Activated CD4-positive, alpha-beta T cell treated with anti-CD3 and anti-CD28 coated beads, Interleukin-2, amount 10 ng/mL, durations not matched to agents 24 days and 14 days (primary cell): ENCODE measurements around the gene CALML6. TPM values are rescaled to one million over a fixed set of nuclear protein-coding genes. Genes with fewer than 3 reads are reported as not detected.

Source experiments
- DNase-seq: peaks from one replicate; pipeline ENCODE4 v3.0.0; 2022
- H3K27ac Mint-ChIP-seq: one replicate; pipeline ENCODE4 v1.8.0; 2022; ENCODE audit warnings: mild to moderate bottlenecking, mixed read lengths
- H3K27me3 Mint-ChIP-seq: one replicate; pipeline ENCODE4 v1.8.0; 2022; ENCODE audit warnings: mixed read lengths
- H3K36me3 Mint-ChIP-seq: one replicate; pipeline ENCODE4 v1.8.0; 2022; ENCODE audit warnings: low read depth, mild to moderate bottlenecking, mixed read lengths
- H3K4me1 Mint-ChIP-seq: one replicate; pipeline ENCODE4 v1.8.0; 2021; ENCODE audit warnings: mixed read lengths
- H3K4me3 Mint-ChIP-seq: one replicate; pipeline ENCODE4 v1.8.0; 2022; ENCODE audit warnings: mild to moderate bottlenecking, moderate library complexity, mixed read lengths
- H3K9me3 Mint-ChIP-seq: one replicate; pipeline ENCODE4 v1.8.0; 2021; ENCODE audit warnings: mixed read lengths
- intact Hi-C: fragments of 100-400 bp; cut with micrococcal nuclease; formaldehyde crosslinking; loops from one replicate; pipeline ENCODE4 v1.15.1; 2023
- total RNA-seq: library from RNA; stranded (reverse); gene quantifications from 2 replicates; pipeline ENCODE4 v1.2.3, GENCODE V29; 2022

Gene CALML6
- total RNA-seq, result 0.59 TPM in 1 of 2 replicates, not detected in the other

GRCh38 chr1:1914971-1915692 lies at the start of gene CALML6:
Gene CALML6 (plus strand): TSS chr1:1915260. CDS start chr1:1915281, 21 bp downstream.
- DNase-seq, result no peak
- Mint-ChIP-seq H3K4me3 (no peak within 1 kb of the TSS), H3K27ac (no peak within 1 kb of the TSS), H3K36me3 (no peaks in the 10 kb centered on the region), H3K27me3 (peaks cover 5% of the 10 kb centered on the region), H3K9me3 (no peaks in the 10 kb centered on the region), H3K4me1 (peaks cover 3% of the 10 kb centered on the region)
- intact Hi-C loops, result loop anchor here (5.0 kb wide), 1 partner anchor 672 kb away; the partner anchor contains the start of gene PRXL2B

GRCh38 chr1:1867164-1867563 lies 47.9 kb upstream of the CALML6 start:
- Mint-ChIP-seq H3K27me3 (no peaks in the 10 kb centered on the region), H3K27ac (no peak overlapping the region), H3K36me3 (peaks cover 27% of the 10 kb centered on the region), H3K4me3 (no peak overlapping the region), H3K4me1 (peaks cover 35% of the 10 kb centered on the region), H3K9me3 (no peaks in the 10 kb centered on the region)
- no peak for DNase-seq
- intact Hi-C loops, result no loop called here

- Mint-ChIP-seq H3K9me3 (no peaks in the 10 kb centered on the region), H3K27ac (no peak overlapping the region), H3K36me3 (peaks cover 40% of the 10 kb centered on the region), H3K27me3 (no peaks in the 10 kb centered on the region), H3K4me1 (peaks cover 33% of the 10 kb centered on the region), H3K4me3 (no peak overlapping the region)
- no peak for DNase-seq
- intact Hi-C loops, result no loop called here
These were observed 45.6 kb upstream of the CALML6 start for GRCh38 chr1:1869469-1869868.

- H3K4me3 Mint-ChIP-seq, result no peak overlapping the region
- H3K36me3 Mint-ChIP-seq, result peaks cover 48% of the 10 kb centered on the region
- H3K27ac Mint-ChIP-seq, result no peak overlapping the region
- no peaks in the 10 kb centered on the region for H3K27me3 Mint-ChIP-seq
- intact Hi-C loops, result no loop called here
- H3K4me1 Mint-ChIP-seq, result peaks cover 39% of the 10 kb centered on the region
- no peaks in the 10 kb centered on the region for H3K9me3 Mint-ChIP-seq
- DNase-seq, result no peak
These were observed 42.6 kb upstream of the CALML6 start for GRCh38 chr1:1872329-1872994.

GRCh38 chr1:1873186-1873585 lies 41.9 kb upstream of the CALML6 start:
- peaks cover 45% of the 10 kb centered on the region for H3K4me1 Mint-ChIP-seq
- no peak overlapping the region for H3K4me3 Mint-ChIP-seq
- intact Hi-C loops, result no loop called here
- no peaks in the 10 kb centered on the region for H3K27me3 Mint-ChIP-seq
- no peak for DNase-seq
- H3K9me3 Mint-ChIP-seq, result no peaks in the 10 kb centered on the region
- no peak overlapping the region for H3K27ac Mint-ChIP-seq
- H3K36me3 Mint-ChIP-seq, result peaks cover 49% of the 10 kb centered on the region

- DNase-seq, result no peak
- H3K27me3 Mint-ChIP-seq, result no peaks in the 10 kb centered on the region
- intact Hi-C loops, result no loop called here
- peaks cover 56% of the 10 kb centered on the region for H3K36me3 Mint-ChIP-seq
- peaks cover 48% of the 10 kb centered on the region for H3K4me1 Mint-ChIP-seq
- no peak overlapping the region for H3K27ac Mint-ChIP-seq
- H3K4me3 Mint-ChIP-seq, result no peak overlapping the region
- no peaks in the 10 kb centered on the region for H3K9me3 Mint-ChIP-seq
These were observed 40.2 kb upstream of the CALML6 start for GRCh38 chr1:1874901-1875300.

GRCh38 chr1:1875932-1876331 lies 39.1 kb upstream of the CALML6 start:
- Mint-ChIP-seq H3K9me3 (no peaks in the 10 kb centered on the region), H3K27me3 (no peaks in the 10 kb centered on the region), H3K27ac (peak overlapping the region; percentile 91), H3K36me3 (peaks cover 58% of the 10 kb centered on the region), H3K4me1 (peaks cover 47% of the 10 kb centered on the region), H3K4me3 (peak overlapping the region; percentile 32)
- no peak for DNase-seq
- intact Hi-C loops, result no loop called here

GRCh38 chr1:1876335-1876930 lies 38.6 kb upstream of the CALML6 start:
- DNase-seq, result no peak
- intact Hi-C loops, result no loop called here
- H3K4me1 Mint-ChIP-seq, result peaks cover 48% of the 10 kb centered on the region
- no peaks in the 10 kb centered on the region for H3K9me3 Mint-ChIP-seq
- H3K4me3 Mint-ChIP-seq, result peak overlapping the region; percentile 32
- no peaks in the 10 kb centered on the region for H3K27me3 Mint-ChIP-seq
- peak overlapping the region; percentile 91 for H3K27ac Mint-ChIP-seq
- H3K36me3 Mint-ChIP-seq, result peaks cover 58% of the 10 kb centered on the region

GRCh38 chr1:1877865-1878436 lies 37.1 kb upstream of the CALML6 start:
- no peaks in the 10 kb centered on the region for H3K9me3 Mint-ChIP-seq
- intact Hi-C loops, result no loop called here
- H3K36me3 Mint-ChIP-seq, result peaks cover 44% of the 10 kb centered on the region
- peak overlapping the region; percentile 40 for H3K27ac Mint-ChIP-seq
- no peaks in the 10 kb centered on the region for H3K27me3 Mint-ChIP-seq
- H3K4me1 Mint-ChIP-seq, result peaks cover 42% of the 10 kb centered on the region
- no peak for DNase-seq
- no peak overlapping the region for H3K4me3 Mint-ChIP-seq

- intact Hi-C loops, result no loop called here
- Mint-ChIP-seq H3K36me3 (peaks cover 43% of the 10 kb centered on the region), H3K27ac (no peak overlapping the region), H3K9me3 (no peaks in the 10 kb centered on the region), H3K4me1 (peaks cover 44% of the 10 kb centered on the region), H3K27me3 (no peaks in the 10 kb centered on the region), H3K4me3 (no peak overlapping the region)
- DNase-seq, result no peak
These were observed 35.1 kb upstream of the CALML6 start for GRCh38 chr1:1879942-1880341.

GRCh38 chr1:1880617-1881312 lies 34.3 kb upstream of the CALML6 start:
- Mint-ChIP-seq H3K4me3 (no peak overlapping the region), H3K27me3 (no peaks in the 10 kb centered on the region), H3K36me3 (peaks cover 37% of the 10 kb centered on the region), H3K9me3 (no peaks in the 10 kb centered on the region), H3K4me1 (peaks cover 41% of the 10 kb centered on the region), H3K27ac (peak overlapping the region; percentile 62)
- intact Hi-C loops, result no loop called here
- DNase-seq, result no peak

- Mint-ChIP-seq H3K36me3 (peaks cover 31% of the 10 kb centered on the region), H3K27ac (no peak overlapping the region), H3K4me1 (peaks cover 35% of the 10 kb centered on the region), H3K4me3 (no peak overlapping the region), H3K27me3 (no peaks in the 10 kb centered on the region), H3K9me3 (no peaks in the 10 kb centered on the region)
- intact Hi-C loops, result no loop called here
- DNase-seq, result no peak
These were observed 33.3 kb upstream of the CALML6 start for GRCh38 chr1:1881727-1882126.

GRCh38 chr1:1883092-1883873 lies 31.8 kb upstream of the CALML6 start:
- H3K4me3 Mint-ChIP-seq, result no peak overlapping the region
- H3K27me3 Mint-ChIP-seq, result no peaks in the 10 kb centered on the region
- peaks cover 37% of the 10 kb centered on the region for H3K4me1 Mint-ChIP-seq
- H3K27ac Mint-ChIP-seq, result peak overlapping the region; percentile 34
- no peaks in the 10 kb centered on the region for H3K9me3 Mint-ChIP-seq
- no peak for DNase-seq
- intact Hi-C loops, result no loop called here
- H3K36me3 Mint-ChIP-seq, result peaks cover 31% of the 10 kb centered on the region
